ENCODE measurements around the gene DBH.

DNA sequence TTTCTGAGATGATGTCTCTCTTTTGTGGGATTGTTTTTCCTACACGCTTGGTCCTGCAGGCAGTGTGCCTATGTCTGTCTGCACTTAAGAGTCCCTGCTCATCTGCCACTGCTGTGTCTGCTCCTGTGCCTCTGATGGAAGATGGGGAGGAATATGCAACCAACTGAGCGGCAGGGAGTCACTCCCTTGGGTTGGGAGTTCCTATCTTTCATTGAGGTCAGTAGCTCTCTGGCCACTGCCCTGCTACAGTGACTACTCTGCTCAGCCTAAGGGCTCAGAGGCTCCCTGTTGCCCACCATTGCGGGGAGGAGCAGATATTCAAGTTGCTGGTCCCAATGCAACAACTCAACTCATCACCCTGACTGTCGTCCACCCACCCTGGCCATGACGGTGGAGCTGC is 13.6 kb upstream of the DBH start:
- TF ChIP-seq EZH2 (IDR thresholded peaks at IDR 0.05; ENCODE audit: insufficient read depth, low read length): no peak
- TF ChIP-seq, protein P1, sequence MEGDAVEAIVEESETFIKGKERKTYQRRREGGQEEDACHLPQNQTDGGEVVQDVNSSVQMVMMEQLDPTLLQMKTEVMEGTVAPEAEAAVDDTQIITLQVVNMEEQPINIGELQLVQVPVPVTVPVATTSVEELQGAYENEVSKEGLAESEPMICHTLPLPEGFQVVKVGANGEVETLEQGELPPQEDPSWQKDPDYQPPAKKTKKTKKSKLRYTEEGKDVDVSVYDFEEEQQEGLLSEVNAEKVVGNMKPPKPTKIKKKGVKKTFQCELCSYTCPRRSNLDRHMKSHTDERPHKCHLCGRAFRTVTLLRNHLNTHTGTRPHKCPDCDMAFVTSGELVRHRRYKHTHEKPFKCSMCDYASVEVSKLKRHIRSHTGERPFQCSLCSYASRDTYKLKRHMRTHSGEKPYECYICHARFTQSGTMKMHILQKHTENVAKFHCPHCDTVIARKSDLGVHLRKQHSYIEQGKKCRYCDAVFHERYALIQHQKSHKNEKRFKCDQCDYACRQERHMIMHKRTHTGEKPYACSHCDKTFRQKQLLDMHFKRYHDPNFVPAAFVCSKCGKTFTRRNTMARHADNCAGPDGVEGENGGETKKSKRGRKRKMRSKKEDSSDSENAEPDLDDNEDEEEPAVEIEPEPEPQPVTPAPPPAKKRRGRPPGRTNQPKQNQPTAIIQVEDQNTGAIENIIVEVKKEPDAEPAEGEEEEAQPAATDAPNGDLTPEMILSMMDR (IDR thresholded peaks at IDR 0.05; ENCODE audit: insufficient read depth, low read depth, low read length): no peak

All from astrocyte (in vitro differentiated cells and primary cell).